ENCODE data around the gene RBM17.

Gene RBM17

GRCh38 chr10:6115411-6115810 lies 26.6 kb downstream of the RBM17 start:
- no peaks in the 10 kb centered on the region for H3K9me3 Mint-ChIP-seq
- peaks cover 62% of the 10 kb centered on the region for H3K36me3 Mint-ChIP-seq (ENCODE audit: low read depth)
- no peaks in the 10 kb centered on the region for H3K27me3 Mint-ChIP-seq (ENCODE audit: low read depth)
- no peak for TF ChIP-seq CTCF (IDR thresholded peaks at IDR 0.05; ENCODE audit: unreplicated experiment in 3 of 3)
- H3K27ac Mint-ChIP-seq = no peak overlapping the region
- peaks cover 30% of the 10 kb centered on the region for H3K4me1 Mint-ChIP-seq
- H3K4me3 Mint-ChIP-seq = no peak overlapping the region

- no peak overlapping the region for H3K27ac Mint-ChIP-seq
- H3K4me3 Mint-ChIP-seq = no peak overlapping the region
- H3K27me3 Mint-ChIP-seq (ENCODE audit: low read depth) = no peaks in the 10 kb centered on the region
- no peaks in the 10 kb centered on the region for H3K9me3 Mint-ChIP-seq
- H3K4me1 Mint-ChIP-seq = peaks cover 34% of the 10 kb centered on the region
- no peak for TF ChIP-seq CTCF (IDR thresholded peaks at IDR 0.05; ENCODE audit: unreplicated experiment in 3 of 3)
- H3K36me3 Mint-ChIP-seq (ENCODE audit: low read depth) = peaks cover 60% of the 10 kb centered on the region
Measured at GRCh38 chr10:6115824-6116350, 27.1 kb downstream of the RBM17 start.

- H3K4me3 Mint-ChIP-seq = no peak overlapping the region
- no peak for TF ChIP-seq CTCF (IDR thresholded peaks at IDR 0.05; ENCODE audit: unreplicated experiment in 3 of 3)
- peaks cover 38% of the 10 kb centered on the region for H3K4me1 Mint-ChIP-seq
- no peak overlapping the region for H3K27ac Mint-ChIP-seq
- H3K36me3 Mint-ChIP-seq (ENCODE audit: low read depth) = peaks cover 57% of the 10 kb centered on the region
- no peaks in the 10 kb centered on the region for H3K9me3 Mint-ChIP-seq
- H3K27me3 Mint-ChIP-seq (ENCODE audit: low read depth) = no peaks in the 10 kb centered on the region
Measured at GRCh38 chr10:6116806-6117205, 28.0 kb downstream of the RBM17 start.

- peaks cover 48% of the 10 kb centered on the region for H3K36me3 Mint-ChIP-seq (ENCODE audit: low read depth)
- no peak overlapping the region for H3K4me3 Mint-ChIP-seq
- H3K27me3 Mint-ChIP-seq (ENCODE audit: low read depth) = no peaks in the 10 kb centered on the region
- no peak for TF ChIP-seq CTCF (IDR thresholded peaks at IDR 0.05; ENCODE audit: unreplicated experiment in 3 of 3)
- no peaks in the 10 kb centered on the region for H3K9me3 Mint-ChIP-seq
- H3K4me1 Mint-ChIP-seq = peaks cover 32% of the 10 kb centered on the region
- no peak overlapping the region for H3K27ac Mint-ChIP-seq
Measured at GRCh38 chr10:6117711-6118110, 28.9 kb downstream of the RBM17 start.

GRCh38 chr10:6119423-6119822 lies 30.6 kb downstream of the RBM17 start:
- Mint-ChIP-seq H3K27ac (peak overlapping the region; percentile 26 to 69 (median 52)), H3K4me1 (peaks cover 36% of the 10 kb centered on the region), H3K9me3 (no peaks in the 10 kb centered on the region), H3K27me3 (ENCODE audit: low read depth) (no peaks in the 10 kb centered on the region), H3K4me3 (no peak overlapping the region), H3K36me3 (ENCODE audit: low read depth) (peaks cover 31% of the 10 kb centered on the region)
- TF ChIP-seq CTCF (IDR thresholded peaks at IDR 0.05; ENCODE audit: unreplicated experiment in 3 of 3) = no peak

- Mint-ChIP-seq H3K4me3 (no peak overlapping the region), H3K27ac (peak overlapping the region in 2 of 3 experiments; percentile 8 to 26), H3K4me1 (peaks cover 38% of the 10 kb centered on the region), H3K36me3 (ENCODE audit: low read depth) (peaks cover 26% of the 10 kb centered on the region), H3K27me3 (ENCODE audit: low read depth) (no peaks in the 10 kb centered on the region), H3K9me3 (no peaks in the 10 kb centered on the region)
- TF ChIP-seq CTCF (IDR thresholded peaks at IDR 0.05; ENCODE audit: unreplicated experiment in 3 of 3) = no peak
Measured at GRCh38 chr10:6119962-6120361, 31.1 kb downstream of the RBM17 start.
